ENCODE measurements around the gene NAV3. TPM values are rescaled to one million over a fixed set of nuclear protein-coding genes. Genes with fewer than 3 reads are reported as not detected.

The NAV3 gene
- total and polyA plus RNA-seq, 2 experiments from 2014 or later = 4.0 to 12.0 TPM

GRCh38 chr12:77833329-77833728 is 2.6 kb downstream of the NAV3 start:
- Histone ChIP-seq H3K27me3 (ENCODE audit: insufficient read depth) (no peaks in the 10 kb centered on the region), H3K4me2 (no peak overlapping the region), H3K9me2 (ENCODE audit: insufficient read depth) (no peaks in the 10 kb centered on the region), H2AFZ (no peak overlapping the region), H3K4me1 (ENCODE audit: insufficient read depth) (peaks cover 20% of the 10 kb centered on the region), H4K20me1 (replicated peaks; ENCODE audit: insufficient read depth) (no peaks in the 10 kb centered on the region), H3K36me3 (ENCODE audit: insufficient read depth) (no peaks in the 10 kb centered on the region), H3F3A (replicated peaks; ENCODE audit: low read depth) (no peaks in the 10 kb centered on the region), H3K27ac (ENCODE audit: low read depth) (no peak overlapping the region), H3K4me3 (no peak overlapping the region), H3K79me2 (replicated peaks; ENCODE audit: insufficient read depth) (no peaks in the 10 kb centered on the region)
- no peaks in the 10 kb centered on the region for H3K27me3 Mint-ChIP-seq (ENCODE audit: insufficient read depth, low read depth, poor library complexity)
- peaks cover 15% of the 10 kb centered on the region for H3K4me1 Mint-ChIP-seq
- ATAC-seq = no peak; the same call in 2 of the 3 replicates
- H3K27ac Mint-ChIP-seq = no peak overlapping the region
- no peak overlapping the region for H3K4me3 Mint-ChIP-seq
- H3K9me3 Mint-ChIP-seq = no peaks in the 10 kb centered on the region
- no peak for TF ChIP-seq CREB1 (CRISPR knock-in tag; IDR thresholded peaks at IDR 0.05; ENCODE audit: low read depth)
- TF ChIP-seq ZNF462 (CRISPR knock-in tag; IDR thresholded peaks at IDR 0.05) = no peak
- no peak for TF ChIP-seq ZNF331 (CRISPR knock-in tag; IDR thresholded peaks at IDR 0.05; ENCODE audit: low read depth)
- no peak for TF ChIP-seq CTCF (conservative IDR thresholded peaks at IDR 0.05; ENCODE audit: low read depth in 2 of 2)
- no peak for TF ChIP-seq STAT1 (IDR thresholded peaks at IDR 0.05; ENCODE audit: unreplicated experiment)
- TF ChIP-seq REST (IDR thresholded peaks at IDR 0.05; ENCODE audit: unreplicated experiment) = no peak
- no peaks in the 10 kb centered on the region for H3K36me3 Mint-ChIP-seq (ENCODE audit: low read depth)
- DNase-seq (ENCODE audit: low spot score) = no peak
